Gastroesophageal sphincter (tissue), 4 donors: Measurements from ENCODE around the gene INTS14. TPM values are rescaled to one million over a fixed set of nuclear protein-coding genes. Genes with fewer than 3 reads are reported as not detected.
"Not testable (repeated sequence)": the region's sequence is repeated elsewhere in the genome, so short reads cannot be mapped to it uniquely, and the experiment has no call there.

Experiments
- ATAC-seq: fragments of 150-250 bp; one replicate; pipeline ENCODE4 v1.9.1; 2016; ENCODE audit warnings: mild to moderate bottlenecking, moderate library complexity
- H3K27ac ChIP-seq, 4 donors: fragments of 200-600 bp; sonication (generic) in 3 of 4; 1 replicate in 3 of 4; 2 replicates in 1 of 4; pipeline ENCODE4 v1.5.1; 2016 to 2019
- H3K27me3 ChIP-seq: fragments of 200-600 bp; sonication (generic); one replicate; pipeline ENCODE4 v1.5.1; 2019
- H3K36me3 ChIP-seq, 2 donors: fragments of 200-600 bp; sonication (generic); one replicate each; pipeline ENCODE4 v1.5.1; 2019; ENCODE audit warnings: control low read depth in 1 of 2
- H3K4me1 ChIP-seq, 3 donors: fragments of 200-600 bp; sonication (generic); 1 replicate in 2 of 3; 2 replicates in 1 of 3; pipeline ENCODE4 v1.5.1; 2016 to 2019; ENCODE audit warnings: control low read depth in 2 of 3
- H3K4me3 ChIP-seq, 2 donors: fragments of 200-600 bp; sonication (generic); one replicate each; pipeline ENCODE4 v1.5.1; 2019; ENCODE audit warnings: mild to moderate bottlenecking in 1 of 2, moderate library complexity in 1 of 2
- H3K9me3 ChIP-seq, 3 donors: fragments of 200-600 bp; sonication (generic); one replicate each; pipeline ENCODE4 v1.5.1; 2017 to 2019; ENCODE audit warnings: control low read depth in 2 of 3
- EP300 ChIP-seq: sonication (generic); formaldehyde crosslinking; IDR thresholded peaks from one replicate; pipeline ENCODE4 v1.6.1; 2017; ENCODE audit warnings: antibody characterized with exemption, mild to moderate bottlenecking
- POLR2A ChIP-seq, 2 donors: fragments of 450-650 bp; IDR thresholded peaks; one replicate each; pipeline ENCODE4 v1.6.1; 2017; ENCODE audit warnings: antibody characterized with exemption in 2 of 2, mild to moderate bottlenecking in 2 of 2, moderate library complexity in 1 of 2
- POLR2AphosphoS5 ChIP-seq: sonication (generic); formaldehyde crosslinking; IDR thresholded peaks from one replicate; pipeline ENCODE4 v1.6.1; 2017; ENCODE audit warnings: antibody characterized with exemption
- WGBS, 2 donors: methylation state at CpG; one replicate each; pipeline ENCODE4 v1.1.5; 2018; ENCODE audit warnings: low coverage in 1 of 2; 5-methylcytosine and 5-hydroxymethylcytosine counted together
- total RNA-seq, 4 donors: library from RNA; depleted of rRNA; stranded (reverse); fragments of >200 nt; gene quantifications; one replicate each; pipeline ENCODE4 v1.1.0, GENCODE V29; 2016
- TF ChIP-seq, protein P1 (sequence below), 4 experiments: fragments of 200-600 bp in 2 of 4; fragments of 450-650 bp in 2 of 4; sonication (generic) in 1 of 4; IDR thresholded peaks; one replicate each; pipeline ENCODE4 v1.5.1; 2017 to 2019; ENCODE audit warnings: antibody characterized with exemption in 4 of 4, mild to moderate bottlenecking in 2 of 4, moderate library complexity in 2 of 4

INTS14 gene
- total RNA-seq, 4 donors from 2014 or later: 23.8 to 33.5 (median 28.8) TPM

DNA sequence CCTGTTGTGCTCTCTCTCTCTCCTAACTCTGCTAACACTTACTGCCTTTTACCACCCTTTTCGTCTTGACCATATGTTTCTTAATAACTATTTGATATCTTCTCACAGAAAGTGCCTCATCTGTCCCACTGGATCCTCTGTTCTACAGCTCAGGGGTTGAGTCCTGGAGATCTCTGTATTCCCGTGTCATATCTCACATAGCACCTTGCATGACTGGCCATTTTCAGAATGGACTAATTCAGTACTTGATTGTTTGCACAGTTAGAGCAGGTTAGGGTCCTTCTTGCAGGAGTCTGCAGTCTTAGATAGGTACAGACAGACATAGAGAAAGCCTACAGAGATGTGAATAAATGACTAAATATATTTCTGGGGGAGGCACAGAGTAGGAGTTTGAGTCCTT is 59.7 kb downstream of the INTS14 start:
- Histone ChIP-seq H3K9me3 (no peaks in the 10 kb centered on the region), H3K36me3 (peaks cover 0 to 23% of the 10 kb centered on the region in 2 donors), H3K27ac (no peak overlapping the region), H3K4me3 (no peak overlapping the region), H3K4me1 (peaks cover 0 to 11% (median 0%) of the 10 kb centered on the region in 3 donors), H3K27me3 (no peaks in the 10 kb centered on the region)
- WGBS, 2 donors: 83 to 86% methylated on average over 2 of the region's 2 CpGs
- ATAC-seq: no peak
- TF ChIP-seq POLR2AphosphoS5 (no peak), EP300 (no peak), POLR2A (IDR thresholded peaks at IDR 0.05) (no peak)
- TF ChIP-seq, protein P1, sequence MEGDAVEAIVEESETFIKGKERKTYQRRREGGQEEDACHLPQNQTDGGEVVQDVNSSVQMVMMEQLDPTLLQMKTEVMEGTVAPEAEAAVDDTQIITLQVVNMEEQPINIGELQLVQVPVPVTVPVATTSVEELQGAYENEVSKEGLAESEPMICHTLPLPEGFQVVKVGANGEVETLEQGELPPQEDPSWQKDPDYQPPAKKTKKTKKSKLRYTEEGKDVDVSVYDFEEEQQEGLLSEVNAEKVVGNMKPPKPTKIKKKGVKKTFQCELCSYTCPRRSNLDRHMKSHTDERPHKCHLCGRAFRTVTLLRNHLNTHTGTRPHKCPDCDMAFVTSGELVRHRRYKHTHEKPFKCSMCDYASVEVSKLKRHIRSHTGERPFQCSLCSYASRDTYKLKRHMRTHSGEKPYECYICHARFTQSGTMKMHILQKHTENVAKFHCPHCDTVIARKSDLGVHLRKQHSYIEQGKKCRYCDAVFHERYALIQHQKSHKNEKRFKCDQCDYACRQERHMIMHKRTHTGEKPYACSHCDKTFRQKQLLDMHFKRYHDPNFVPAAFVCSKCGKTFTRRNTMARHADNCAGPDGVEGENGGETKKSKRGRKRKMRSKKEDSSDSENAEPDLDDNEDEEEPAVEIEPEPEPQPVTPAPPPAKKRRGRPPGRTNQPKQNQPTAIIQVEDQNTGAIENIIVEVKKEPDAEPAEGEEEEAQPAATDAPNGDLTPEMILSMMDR (IDR thresholded peaks at IDR 0.05): no peak

DNA sequence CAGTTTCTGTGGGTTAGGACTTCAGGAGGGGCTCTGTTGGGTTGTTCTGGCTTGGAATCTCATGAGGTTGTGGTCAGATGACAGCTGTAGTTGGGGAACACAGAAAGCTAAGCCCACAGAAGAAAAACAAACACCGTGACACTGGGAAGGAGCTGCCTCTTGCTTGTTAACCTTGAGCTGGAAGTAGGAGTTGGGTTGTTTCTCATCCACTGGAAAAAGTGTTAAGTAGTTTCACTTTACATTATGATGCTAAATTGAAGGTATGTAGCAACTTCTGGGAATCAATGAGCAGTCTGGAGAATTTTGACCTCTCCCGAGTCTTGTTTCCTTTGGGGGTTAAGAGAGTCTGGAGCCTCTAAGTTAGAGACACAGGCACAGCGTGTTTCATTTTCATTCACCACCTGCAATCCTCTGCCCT is 60.2 kb downstream of the INTS14 start:
- peaks cover 0 to 18% of the 10 kb centered on the region in 2 donors for H3K36me3 ChIP-seq
- ATAC-seq: no peak
- no peaks in the 10 kb centered on the region for H3K27me3 ChIP-seq
- no peak overlapping the region for H3K4me3 ChIP-seq
- TF ChIP-seq EP300 (no peak), POLR2A (IDR thresholded peaks at IDR 0.05) (no peak), POLR2AphosphoS5 (no peak)
- TF ChIP-seq, protein P1 (IDR thresholded peaks at IDR 0.05): no peak
- H3K27ac ChIP-seq: no peak overlapping the region
- WGBS, 2 donors: 76 to 86% methylated on average over 1 to 3 of the region's 3 CpGs
- no peaks in the 10 kb centered on the region for H3K9me3 ChIP-seq
- H3K4me1 ChIP-seq: peaks cover 0 to 11% (median 0%) of the 10 kb centered on the region in 3 donors

DNA sequence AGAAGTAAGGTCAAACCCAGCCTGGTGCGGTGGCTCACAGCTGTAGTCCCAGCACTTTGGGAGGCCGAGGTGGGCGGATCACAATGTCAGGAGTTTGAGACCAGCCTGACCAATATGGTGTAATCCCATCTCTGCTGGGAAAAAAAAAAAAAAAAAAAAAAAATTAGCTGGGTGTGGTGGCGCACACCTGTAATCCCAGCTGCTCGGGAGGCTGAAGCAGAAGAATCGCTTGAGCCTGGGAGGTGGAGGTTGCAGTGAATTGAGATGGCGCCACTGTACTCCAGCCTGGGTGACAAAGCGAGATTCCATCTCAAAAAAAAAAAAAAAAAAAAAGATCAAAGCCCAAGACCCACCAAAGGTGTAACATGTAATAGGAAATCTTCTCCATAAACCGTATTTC is 61.6 kb downstream of the INTS14 start:
- not testable (repeated sequence) for H3K4me3 ChIP-seq, ATAC-seq, H3K27ac ChIP-seq, H3K9me3 ChIP-seq, H3K27me3 ChIP-seq, H3K36me3 ChIP-seq
- peaks cover 0 to 11% (median 0%) of the 10 kb centered on the region in 3 donors for H3K4me1 ChIP-seq
- 87 to 93% methylated on average over 3 to 9 of the region's 9 CpGs for WGBS, 2 donors

DNA sequence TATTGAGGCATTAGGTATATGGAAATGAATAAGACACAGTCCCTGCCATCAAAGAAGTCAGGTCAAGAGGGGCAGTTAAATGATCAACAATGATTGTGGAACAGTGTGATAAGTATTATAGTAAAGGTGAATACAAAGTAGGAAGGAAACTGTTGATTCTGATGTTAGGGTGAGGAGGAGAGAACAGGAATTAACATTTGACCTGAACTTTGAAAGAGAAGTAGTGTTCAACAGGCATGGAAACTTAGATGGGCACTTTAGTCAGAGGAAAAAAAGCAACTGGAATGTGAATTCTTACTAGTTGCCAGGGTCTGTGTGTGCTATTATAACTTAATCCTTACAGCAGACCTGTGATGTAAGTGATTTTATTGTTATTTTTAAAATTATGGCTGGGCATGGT is 63.1 kb downstream of the INTS14 start:
- no peaks in the 10 kb centered on the region for H3K9me3 ChIP-seq
- TF ChIP-seq, protein P1 (IDR thresholded peaks at IDR 0.05): no peak
- TF ChIP-seq POLR2A (IDR thresholded peaks at IDR 0.05): no peak
- TF ChIP-seq POLR2AphosphoS5: no peak
- TF ChIP-seq EP300: no peak
- H3K27ac ChIP-seq: no peak overlapping the region
- no peaks in the 10 kb centered on the region for H3K27me3 ChIP-seq
- no peak for ATAC-seq
- H3K4me1 ChIP-seq: peaks cover 0 to 11% (median 0%) of the 10 kb centered on the region in 3 donors
- H3K36me3 ChIP-seq: no peaks in the 10 kb centered on the region
- no peak overlapping the region for H3K4me3 ChIP-seq

DNA sequence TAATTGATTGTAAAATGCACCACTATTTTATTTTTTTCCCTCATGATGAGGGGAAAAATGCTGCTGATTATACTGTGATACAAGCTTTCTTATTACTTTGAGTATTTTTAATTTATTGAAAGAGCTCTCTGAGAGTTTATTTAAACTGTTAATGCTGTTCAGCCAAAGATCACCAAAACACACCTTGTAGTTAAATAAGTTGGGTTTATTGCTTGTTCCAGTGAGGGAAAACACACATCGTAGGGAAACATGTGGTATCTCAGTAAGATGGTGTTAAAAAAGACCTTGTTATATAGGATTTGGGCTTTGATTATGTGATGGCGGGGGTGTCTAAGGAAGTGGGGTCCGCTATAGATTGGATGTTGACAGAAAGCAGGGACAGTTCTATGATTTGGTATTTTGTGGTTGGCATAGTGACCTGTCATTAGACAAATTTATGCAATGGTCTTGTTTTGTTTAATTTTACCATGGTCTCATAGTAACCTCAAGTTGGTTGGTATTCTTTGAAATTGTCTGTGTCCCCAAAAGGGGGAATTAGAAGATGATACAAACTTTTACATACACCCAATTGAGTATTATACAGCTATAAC is 69.6 kb downstream of the INTS14 start:
- Histone ChIP-seq H3K9me3 (no peaks in the 10 kb centered on the region), H3K27ac (no peak overlapping the region), H3K4me1 (no peaks in the 10 kb centered on the region), H3K27me3 (no peaks in the 10 kb centered on the region), H3K4me3 (no peak overlapping the region), H3K36me3 (no peaks in the 10 kb centered on the region)
- no peak for TF ChIP-seq EP300
- no peak for TF ChIP-seq POLR2AphosphoS5
- TF ChIP-seq, protein P1 (IDR thresholded peaks at IDR 0.05): no peak
- no peak for TF ChIP-seq POLR2A (IDR thresholded peaks at IDR 0.05)
- ATAC-seq: no peak
- 88 to 90% methylated on average over 1 to 3 of the region's 3 CpGs for WGBS, 2 donors
